Retinal pigment epithelial cell (primary cell): Measurements from ENCODE around the gene RSU1.

Source experiments
- DNase-seq: peaks from one replicate; pipeline ENCODE4 v3.0.0-alpha.2; 2010; ENCODE audit warnings: low read depth
- H3K4me3 ChIP-seq: 2 replicates; pipeline ENCODE4 v1.5.1; 2011; ENCODE audit warnings: mild to moderate bottlenecking, low read length, control low read depth, moderate library complexity
- CTCF ChIP-seq: conservative IDR thresholded peaks from 2 replicates; pipeline ENCODE4 v1.5.1; 2011; ENCODE audit warnings: low read depth, low read length, control low read depth, inconsistent platforms

RSU1 gene

GRCh38 chr10:16716051-16716450 lies 101.2 kb downstream of the RSU1 start:
- no peak for TF ChIP-seq CTCF
- no peak for DNase-seq
- no peak overlapping the region for H3K4me3 ChIP-seq

- TF ChIP-seq CTCF: no peak
- H3K4me3 ChIP-seq: no peak overlapping the region
- no peak for DNase-seq
Measured at GRCh38 chr10:16713290-16713689, 103.9 kb downstream of the RSU1 start.

GRCh38 chr10:16712883-16713282 lies 104.3 kb downstream of the RSU1 start:
- TF ChIP-seq CTCF: no peak
- H3K4me3 ChIP-seq: no peak overlapping the region
- DNase-seq: no peak

- DNase-seq: no peak
Measured at GRCh38 chr10:16700331-16700730, 116.9 kb downstream of the RSU1 start.

GRCh38 chr10:16699435-16700057 lies 117.7 kb downstream of the RSU1 start:
- TF ChIP-seq CTCF: no peak
- no peak overlapping the region for H3K4me3 ChIP-seq
- DNase-seq: no peak

More at GRCh38 chr10:16700331-16700730, 116.9 kb downstream of the RSU1 start:
- no peak overlapping the region for H3K4me3 ChIP-seq
- TF ChIP-seq CTCF: no peak

GRCh38 chr10:16698461-16698860 lies 118.8 kb downstream of the RSU1 start:
- no peak for DNase-seq
- no peak for TF ChIP-seq CTCF
- no peak overlapping the region for H3K4me3 ChIP-seq

- no peak for DNase-seq
- H3K4me3 ChIP-seq: no peak overlapping the region
- TF ChIP-seq CTCF: no peak
Measured at GRCh38 chr10:16690417-16690816, 126.8 kb downstream of the RSU1 start.
